NOMO-1 (cell line): ENCODE measurements around the gene NDUFA11.
"Not testable (repeated sequence)": the region's sequence is repeated elsewhere in the genome, so short reads cannot be mapped to it uniquely, and the experiment has no call there.

Source experiments
- DNase-seq, 2 experiments: peaks; one replicate each; lab custom pipeline; 2025; ENCODE audit not compliant: unreplicated experiment in 2 of 2; lab: John Stamatoyannopoulos, UW

NDUFA11 gene

DNA sequence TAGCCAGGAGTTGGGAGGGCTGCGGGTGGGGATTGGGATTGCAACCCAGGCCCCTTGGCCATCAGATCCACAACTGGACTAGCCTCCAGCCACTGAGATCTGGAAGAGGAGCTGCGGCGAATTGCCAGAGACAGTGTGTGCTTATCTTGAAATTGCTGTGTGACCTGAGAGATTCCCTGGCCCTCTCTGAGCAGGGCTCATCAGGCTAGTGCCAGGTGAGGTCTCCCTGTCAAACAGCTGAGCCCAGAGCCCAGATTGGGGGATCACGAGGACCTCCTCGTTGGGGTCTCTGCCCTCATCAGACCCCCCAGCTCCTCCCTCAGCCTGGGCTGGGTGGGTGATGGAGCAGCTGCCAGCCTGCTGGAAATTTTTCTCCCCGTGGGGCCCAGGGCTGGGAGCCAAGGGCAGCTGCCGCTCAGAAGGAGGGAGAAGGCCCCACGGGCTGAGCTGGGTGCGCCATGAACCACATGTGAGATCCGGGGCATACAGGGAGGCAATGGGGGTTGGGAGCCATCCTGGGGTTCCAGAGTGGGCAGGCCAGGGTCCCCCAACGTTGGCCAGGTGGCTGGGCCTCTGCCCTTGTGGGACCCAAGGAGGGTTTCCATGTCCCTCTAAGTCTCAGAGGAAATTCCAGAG, 40.4 kb downstream of the NDUFA11 start:
- no peak for DNase-seq

DNA sequence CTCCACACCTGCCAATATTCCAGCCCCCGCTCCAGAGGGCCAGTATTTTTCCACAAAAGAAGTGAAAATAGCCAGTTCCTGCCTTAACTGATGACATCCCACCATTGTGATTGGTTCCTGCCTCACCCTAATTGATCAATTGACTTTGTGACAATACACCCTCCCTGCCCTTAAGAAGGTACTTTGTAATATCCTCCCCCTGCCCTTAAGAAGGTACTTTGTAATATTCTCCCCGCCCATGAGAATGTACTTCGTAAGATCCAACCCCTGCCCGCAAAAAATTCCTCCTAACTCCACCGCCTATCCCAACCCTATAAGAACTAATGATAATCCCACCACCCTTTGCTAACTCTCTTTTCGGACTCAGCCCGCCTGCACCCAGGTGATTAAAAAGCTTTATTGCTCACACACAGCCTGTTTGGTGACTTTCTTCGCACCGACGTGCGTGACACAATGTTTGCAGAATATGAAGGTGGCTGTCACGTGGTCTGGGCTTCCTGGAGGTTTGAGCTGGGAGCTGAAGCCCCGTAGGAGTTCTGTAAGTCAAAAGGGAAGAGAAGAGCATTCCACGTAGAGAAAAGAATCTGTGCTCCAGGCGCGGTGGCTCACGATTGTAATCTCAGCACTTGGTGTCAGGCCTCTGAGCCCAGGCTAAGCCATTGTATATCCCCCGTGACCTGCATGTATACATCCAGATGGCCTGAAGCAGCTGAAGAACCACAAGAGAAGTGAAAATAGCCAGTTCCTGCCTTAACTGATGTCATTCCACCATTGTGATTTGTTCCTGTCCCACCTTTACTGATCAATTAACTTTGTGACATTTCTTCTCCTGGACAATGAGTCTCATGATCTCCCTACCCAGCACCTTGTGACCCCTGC, 46.1 kb downstream of the NDUFA11 start:
- no peak for DNase-seq

DNA sequence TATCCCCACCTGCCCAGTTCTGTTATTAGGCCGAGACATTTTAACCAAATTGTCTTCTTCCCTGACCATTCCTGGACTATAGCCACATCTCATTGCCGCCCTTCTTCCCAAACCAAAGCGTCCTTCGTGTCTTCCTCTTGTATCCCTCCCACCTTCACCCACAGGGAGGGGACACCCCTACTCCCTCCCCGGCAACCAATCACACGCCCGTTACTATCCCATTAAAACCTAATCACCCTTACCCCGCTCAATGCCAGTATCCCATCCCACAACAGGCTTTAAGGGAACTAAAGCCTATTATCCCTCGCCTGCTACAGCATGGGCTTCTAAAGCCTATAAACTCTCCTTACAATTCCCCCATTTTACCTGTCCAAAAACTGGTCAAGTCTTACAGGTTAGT, 48.4 kb downstream of the NDUFA11 start:
- DNase-seq: not testable (repeated sequence)

DNA sequence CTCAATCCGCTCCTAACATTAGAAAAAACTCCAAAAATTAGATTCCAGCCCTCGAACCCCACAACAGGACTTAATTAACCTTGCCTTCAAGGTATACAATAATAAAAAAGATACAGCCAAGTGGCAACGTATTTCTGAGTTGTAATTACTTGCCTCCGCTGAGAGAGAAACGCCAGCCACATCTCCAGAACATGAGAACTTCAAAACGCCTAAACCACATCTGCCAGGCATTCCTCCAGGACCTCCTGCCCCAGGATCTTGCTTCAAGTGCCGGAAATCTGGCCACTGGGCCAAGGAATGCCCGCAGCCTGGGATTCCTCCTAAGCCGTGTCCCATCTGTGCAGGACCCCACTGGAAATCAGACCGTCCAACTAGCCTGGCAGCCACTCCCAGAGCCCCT, 49.5 kb downstream of the NDUFA11 start:
- DNase-seq: not testable (repeated sequence)

DNA sequence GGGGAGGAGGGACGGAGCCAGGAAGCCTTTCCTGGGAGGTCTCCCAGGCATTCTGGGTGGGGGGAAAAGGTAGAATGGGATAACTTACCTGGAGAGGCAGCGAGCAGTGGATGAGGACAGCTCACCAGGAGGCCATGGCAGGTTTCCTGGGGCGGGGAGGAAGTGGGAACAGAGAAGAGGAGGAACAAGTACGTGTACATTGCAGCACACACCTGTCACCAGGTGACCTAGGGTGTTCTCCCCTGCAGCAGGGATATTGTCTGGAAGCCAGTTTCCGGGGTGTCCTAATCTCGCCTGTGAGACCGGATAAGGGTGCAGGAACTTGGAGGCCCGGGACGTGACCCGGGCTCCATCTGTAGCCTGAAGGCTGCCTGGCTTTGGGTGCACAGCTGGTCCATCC, 52.3 kb downstream of the NDUFA11 start, which contains the start of gene FUT3:
FUT3 (minus strand) TSS at position 148 of the 400 bp plus-strand sequence.
- DNase-seq: no peak

DNA sequence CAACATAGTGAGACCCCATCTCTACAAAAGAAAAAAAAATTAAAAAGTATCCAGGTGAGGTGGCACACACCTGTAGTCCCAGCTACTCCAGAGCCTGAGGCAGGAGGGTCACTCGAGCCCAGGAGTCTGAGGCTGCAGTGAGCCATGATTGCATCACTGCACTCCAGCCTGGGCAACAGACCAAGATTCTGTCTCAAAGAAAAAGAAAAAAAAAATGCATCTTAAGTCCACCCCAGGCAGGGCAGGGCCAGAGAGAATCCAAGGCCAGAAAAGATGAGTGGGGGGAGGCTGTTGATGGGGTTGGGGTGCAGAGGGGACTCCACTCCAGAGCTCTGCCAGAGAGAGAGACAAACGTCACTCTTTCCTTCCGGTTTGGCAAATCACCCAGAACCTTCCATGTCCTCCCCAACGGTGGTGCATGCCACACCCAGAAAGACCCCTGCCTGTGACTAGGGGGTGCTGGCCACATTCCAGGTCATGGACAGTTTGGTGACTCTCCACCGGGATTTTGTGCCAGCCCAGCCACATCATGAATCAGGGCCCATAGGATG, 52.8 kb downstream of the NDUFA11 start:
- peak in 1 of 2 experiments; percentile 9 for DNase-seq

DNA sequence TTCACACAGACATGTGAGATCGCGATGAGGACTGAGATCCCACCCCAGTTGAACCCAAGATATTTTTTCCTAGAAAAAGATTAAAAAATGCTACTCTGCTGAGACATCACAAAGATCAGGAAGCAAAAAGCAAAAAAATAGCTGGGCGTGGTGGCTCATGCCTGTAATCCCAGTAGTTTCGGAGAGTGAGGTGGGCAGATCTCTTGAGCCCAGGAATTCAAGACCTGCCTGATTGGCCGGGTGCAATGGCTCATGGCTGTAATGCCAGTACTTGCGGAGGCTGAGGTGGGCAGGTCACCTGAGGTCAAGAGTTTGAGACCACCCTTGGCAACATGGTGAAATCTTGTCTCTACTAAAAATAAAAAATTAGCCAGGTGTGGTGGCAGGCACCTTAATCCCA, 53.4 kb downstream of the NDUFA11 start:
- DNase-seq: no peak

DNA sequence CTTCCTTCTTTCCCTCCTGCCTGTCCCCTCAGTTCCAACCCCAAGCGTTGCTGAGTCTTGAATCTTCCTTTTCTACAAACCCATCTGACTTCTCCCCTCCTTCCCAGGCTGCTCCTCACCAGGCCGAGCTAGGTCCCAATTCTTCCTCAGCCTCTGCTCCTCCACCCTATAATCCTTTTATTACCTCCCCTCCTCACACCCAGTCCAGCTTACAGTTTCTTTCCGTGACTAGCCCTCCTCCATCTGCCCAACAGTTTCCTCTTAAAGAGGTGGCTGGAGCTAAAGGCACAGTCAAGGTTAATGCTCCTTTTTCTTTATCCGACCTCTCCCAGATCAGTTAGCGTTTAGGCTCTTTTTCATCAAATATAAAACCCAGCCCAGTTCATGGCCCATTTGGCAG, 55.0 kb downstream of the NDUFA11 start:
- not testable (repeated sequence) for DNase-seq

DNA sequence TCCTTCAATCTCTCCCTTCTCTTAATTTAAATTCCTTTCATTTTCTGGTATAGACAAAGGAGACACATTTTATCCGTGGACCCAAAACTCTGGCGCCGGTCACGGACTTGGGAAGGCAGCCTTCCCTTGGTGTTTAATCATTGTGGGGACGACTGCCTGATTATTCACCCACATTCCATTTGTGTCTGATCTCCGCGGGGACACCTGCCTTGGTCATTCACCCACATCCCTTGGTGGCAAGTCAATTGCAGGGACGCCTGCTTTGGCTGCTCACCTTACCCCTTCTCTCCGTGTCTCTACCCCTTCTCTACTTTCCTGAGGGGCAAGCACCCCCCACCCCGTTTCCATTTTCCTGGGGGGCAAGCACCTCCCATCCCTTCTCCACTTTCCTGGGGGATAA, 55.7 kb downstream of the NDUFA11 start:
- not testable (repeated sequence) for DNase-seq
